ENCODE results near the gene ASPSCR1.

The ASPSCR1 gene

GRCh38 chr17:81984773-81985410 is 7.5 kb downstream of the ASPSCR1 start:
- FAIRE-seq: no peak

- FAIRE-seq: no peak
Measured at GRCh38 chr17:81986606-81987005, 9.2 kb downstream of the ASPSCR1 start.

- FAIRE-seq: no peak
Measured at GRCh38 chr17:81987161-81987770, 9.8 kb downstream of the ASPSCR1 start.

GRCh38 chr17:81990836-81991683 is 13.6 kb downstream of the ASPSCR1 start:
- no peak for FAIRE-seq

GRCh38 chr17:81991684-81992305 is 14.4 kb downstream of the ASPSCR1 start:
- FAIRE-seq: no peak

- no peak for FAIRE-seq
Measured at GRCh38 chr17:81992306-81993102, 15.1 kb downstream of the ASPSCR1 start.

- FAIRE-seq: no peak
Measured at GRCh38 chr17:81993729-81994592, 16.5 kb downstream of the ASPSCR1 start.

- FAIRE-seq: no peak
Measured at GRCh38 chr17:81994593-81995462, 17.4 kb downstream of the ASPSCR1 start.

- FAIRE-seq: no peak
Measured at GRCh38 chr17:81995463-81996231, 18.2 kb downstream of the ASPSCR1 start.

- FAIRE-seq: no peak
Measured at GRCh38 chr17:81996232-81996756, 18.9 kb downstream of the ASPSCR1 start.

GRCh38 chr17:81996757-81997441 is 19.5 kb downstream of the ASPSCR1 start:
- FAIRE-seq: no peak

GRCh38 chr17:81998212-81998611 is 20.8 kb downstream of the ASPSCR1 start:
- no peak for FAIRE-seq

- FAIRE-seq: no peak
Measured at GRCh38 chr17:81998691-81999438, 21.4 kb downstream of the ASPSCR1 start.

- no peak for FAIRE-seq
Measured at GRCh38 chr17:81999587-81999975, 22.2 kb downstream of the ASPSCR1 start.

- FAIRE-seq: no peak
Measured at GRCh38 chr17:81999976-82000802, 22.8 kb downstream of the ASPSCR1 start.

GRCh38 chr17:82000803-82001570 is 23.6 kb downstream of the ASPSCR1 start:
- no peak for FAIRE-seq
